KMS-11 (cell line): ENCODE measurements around the gene JAKMIP1.

ENCODE experiments used
- H2AFZ ChIP-seq: fragments of 200-600 bp; sonication (generic); 2 replicates; pipeline ENCODE4 v1.6.1; 2016; ENCODE audit warnings: antibody characterized with exemption, mixed run types, low read depth
- H3K27ac ChIP-seq: fragments of 200-600 bp; sonication (generic); 2 replicates; pipeline ENCODE4 v1.6.1; 2016; ENCODE audit warnings: mild to moderate bottlenecking, mixed run types
- H3K27me3 ChIP-seq: fragments of 200-600 bp; sonication (generic); 2 replicates; pipeline ENCODE4 v1.6.1; 2017; ENCODE audit warnings: mild to moderate bottlenecking, low read depth, mixed run types, moderate library complexity; ENCODE audit not compliant: insufficient read depth
- H3K36me3 ChIP-seq: fragments of 200-600 bp; sonication (generic); 2 replicates; pipeline ENCODE4 v1.6.1; 2017; ENCODE audit warnings: mild to moderate bottlenecking, mixed run types; ENCODE audit not compliant: insufficient read depth
- H3K4me1 ChIP-seq: fragments of 200-600 bp; sonication (generic); 2 replicates; pipeline ENCODE4 v1.6.1; 2016; ENCODE audit warnings: mild to moderate bottlenecking, low read depth, mixed run types; ENCODE audit not compliant: poor library complexity, severe bottlenecking
- H3K4me2 ChIP-seq: fragments of 200-600 bp; sonication (generic); 2 replicates; pipeline ENCODE4 v1.7.0; 2016; ENCODE audit warnings: mild to moderate bottlenecking, mixed run types
- H3K4me3 ChIP-seq: fragments of 200-600 bp; sonication (generic); IDR thresholded peaks from 2 replicates; pipeline ENCODE4 v1.6.1; 2017; ENCODE audit warnings: low read depth, low read length, mixed read lengths; ENCODE audit not compliant: insufficient read depth
- H3K79me2 ChIP-seq: fragments of 200-600 bp; sonication (generic); 2 replicates; pipeline ENCODE4 v1.6.1; 2016; ENCODE audit warnings: low read depth, mixed run types; ENCODE audit not compliant: insufficient read depth
- H3K9ac ChIP-seq: fragments of 200-600 bp; sonication (generic); 2 replicates; pipeline ENCODE4 v1.6.1; 2016; ENCODE audit warnings: mild to moderate bottlenecking, mixed run types
- H4K20me1 ChIP-seq: fragments of 200-600 bp; sonication (generic); 2 replicates; pipeline ENCODE4 v1.6.1; 2016; ENCODE audit warnings: mild to moderate bottlenecking, mixed run types; ENCODE audit not compliant: insufficient read depth
- TF ChIP-seq, protein P1 (sequence below): fragments of 200-600 bp; sonication (generic); conservative IDR thresholded peaks from 2 replicates; pipeline ENCODE4 v1.6.1; 2017; ENCODE audit warnings: low read depth, mild to moderate bottlenecking, antibody characterized with exemption, low read length, moderate library complexity, mixed read lengths

The JAKMIP1 gene

DNA sequence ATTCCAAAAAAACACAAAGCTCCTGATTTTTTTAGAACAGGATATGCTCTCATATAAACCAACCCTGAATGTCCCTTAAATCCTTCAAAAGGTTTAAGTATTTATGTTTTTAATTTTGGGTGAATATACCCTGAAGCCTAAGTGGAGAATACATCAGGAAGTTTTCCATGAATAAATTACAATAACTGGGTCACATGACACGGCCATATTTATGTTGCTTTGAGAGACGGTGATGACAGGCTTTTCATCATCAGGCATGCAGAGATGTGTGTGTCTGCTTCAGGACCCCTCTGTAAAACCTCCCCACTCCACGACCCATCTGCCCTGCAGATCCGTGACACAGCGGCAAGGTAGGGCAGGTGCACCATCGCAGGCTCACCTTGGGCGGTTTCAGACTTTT lies 121.8 kb downstream of the JAKMIP1 start:
- Histone ChIP-seq H3K4me1 (no peaks in the 10 kb centered on the region), H3K4me3 (no peak overlapping the region), H2AFZ (no peak overlapping the region), H3K79me2 (no peaks in the 10 kb centered on the region), H3K27me3 (no peaks in the 10 kb centered on the region), H4K20me1 (no peaks in the 10 kb centered on the region), H3K9ac (no peak overlapping the region), H3K36me3 (no peaks in the 10 kb centered on the region), H3K4me2 (no peak overlapping the region), H3K27ac (no peak overlapping the region)
- TF ChIP-seq, protein P1, sequence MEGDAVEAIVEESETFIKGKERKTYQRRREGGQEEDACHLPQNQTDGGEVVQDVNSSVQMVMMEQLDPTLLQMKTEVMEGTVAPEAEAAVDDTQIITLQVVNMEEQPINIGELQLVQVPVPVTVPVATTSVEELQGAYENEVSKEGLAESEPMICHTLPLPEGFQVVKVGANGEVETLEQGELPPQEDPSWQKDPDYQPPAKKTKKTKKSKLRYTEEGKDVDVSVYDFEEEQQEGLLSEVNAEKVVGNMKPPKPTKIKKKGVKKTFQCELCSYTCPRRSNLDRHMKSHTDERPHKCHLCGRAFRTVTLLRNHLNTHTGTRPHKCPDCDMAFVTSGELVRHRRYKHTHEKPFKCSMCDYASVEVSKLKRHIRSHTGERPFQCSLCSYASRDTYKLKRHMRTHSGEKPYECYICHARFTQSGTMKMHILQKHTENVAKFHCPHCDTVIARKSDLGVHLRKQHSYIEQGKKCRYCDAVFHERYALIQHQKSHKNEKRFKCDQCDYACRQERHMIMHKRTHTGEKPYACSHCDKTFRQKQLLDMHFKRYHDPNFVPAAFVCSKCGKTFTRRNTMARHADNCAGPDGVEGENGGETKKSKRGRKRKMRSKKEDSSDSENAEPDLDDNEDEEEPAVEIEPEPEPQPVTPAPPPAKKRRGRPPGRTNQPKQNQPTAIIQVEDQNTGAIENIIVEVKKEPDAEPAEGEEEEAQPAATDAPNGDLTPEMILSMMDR: no peak

GRCh38 chr4:6076391-6076790 lies 124.0 kb downstream of the JAKMIP1 start:
- Histone ChIP-seq H2AFZ (no peak overlapping the region), H3K4me3 (no peak overlapping the region), H4K20me1 (no peaks in the 10 kb centered on the region), H3K27me3 (no peaks in the 10 kb centered on the region), H3K27ac (no peak overlapping the region), H3K4me1 (no peaks in the 10 kb centered on the region), H3K36me3 (no peaks in the 10 kb centered on the region), H3K79me2 (no peaks in the 10 kb centered on the region), H3K9ac (no peak overlapping the region), H3K4me2 (no peak overlapping the region)
- TF ChIP-seq, protein P1: no peak; the same call in 1 of the 2 replicates

GRCh38 chr4:6074758-6075157 lies 125.6 kb downstream of the JAKMIP1 start:
- TF ChIP-seq, protein P1: no peak
- Histone ChIP-seq H3K4me3 (no peak overlapping the region), H3K4me1 (no peaks in the 10 kb centered on the region), H3K27ac (no peak overlapping the region), H2AFZ (no peak overlapping the region), H3K4me2 (no peak overlapping the region), H3K9ac (no peak overlapping the region), H3K36me3 (no peaks in the 10 kb centered on the region), H4K20me1 (no peaks in the 10 kb centered on the region), H3K79me2 (no peaks in the 10 kb centered on the region), H3K27me3 (no peaks in the 10 kb centered on the region)

- Histone ChIP-seq H3K27ac (no peak overlapping the region), H3K4me2 (no peak overlapping the region), H3K79me2 (no peaks in the 10 kb centered on the region), H4K20me1 (no peaks in the 10 kb centered on the region), H3K4me3 (no peak overlapping the region), H3K27me3 (no peaks in the 10 kb centered on the region), H2AFZ (no peak overlapping the region), H3K36me3 (no peaks in the 10 kb centered on the region), H3K4me1 (no peaks in the 10 kb centered on the region), H3K9ac (no peak overlapping the region)
- TF ChIP-seq, protein P1: no peak
Measured at GRCh38 chr4:6071959-6072720, 128.2 kb downstream of the JAKMIP1 start.
